Smooth muscle cell (in vitro differentiated cells): Measurements from ENCODE around the gene ARHGAP42. TPM values are rescaled to one million over a fixed set of nuclear protein-coding genes. Genes with fewer than 3 reads are reported as not detected.

Experiments
- DNase-seq: peaks from one replicate; lab custom pipeline; 2025; ENCODE audit not compliant: unreplicated experiment; lab: John Stamatoyannopoulos, UW
- H2AFZ ChIP-seq: fragments of 200-600 bp; sonication (generic); 2 replicates; pipeline ENCODE4 v1.6.0; 2016; ENCODE audit warnings: antibody characterized with exemption, low read depth, mild to moderate bottlenecking
- H3F3A ChIP-seq: fragments of 200-600 bp; sonication (generic); 2 replicates; pipeline ENCODE4 v1.6.0; 2017; ENCODE audit warnings: antibody characterized with exemption, low read depth
- H3K27ac ChIP-seq: fragments of 200-600 bp; sonication (generic); 2 replicates; pipeline ENCODE4 v1.5.1; 2016; ENCODE audit warnings: low read depth, mild to moderate bottlenecking
- H3K27me3 ChIP-seq: fragments of 200-600 bp; sonication (generic); 2 replicates; pipeline ENCODE4 v1.6.1; 2016; ENCODE audit warnings: low read depth, mild to moderate bottlenecking
- H3K36me3 ChIP-seq: fragments of 200-600 bp; sonication (generic); 2 replicates; pipeline ENCODE4 v1.5.1; 2016; ENCODE audit warnings: low read depth
- H3K4me1 ChIP-seq: fragments of 200-600 bp; sonication (generic); 2 replicates; pipeline ENCODE4 v1.5.1; 2016; ENCODE audit warnings: low read depth
- H3K4me2 ChIP-seq: fragments of 200-600 bp; sonication (generic); 2 replicates; pipeline ENCODE4 v1.6.0; 2016; ENCODE audit warnings: mild to moderate bottlenecking
- H3K4me3 ChIP-seq: fragments of 200-600 bp; sonication (generic); 2 replicates; pipeline ENCODE4 v1.5.1; 2016; ENCODE audit warnings: mild to moderate bottlenecking
- H3K79me2 ChIP-seq: fragments of 200-600 bp; sonication (generic); 2 replicates; pipeline ENCODE4 v1.6.0; 2016; ENCODE audit warnings: low read depth, mild to moderate bottlenecking
- H3K9ac ChIP-seq: fragments of 200-600 bp; sonication (generic); 2 replicates; pipeline ENCODE4 v1.6.0; 2016; ENCODE audit warnings: low read depth
- H3K9me3 ChIP-seq: fragments of 200-600 bp; sonication (generic); replicated peaks from 2 replicates; pipeline ENCODE4 v1.5.1; 2016; ENCODE audit warnings: low read depth
- H4K20me1 ChIP-seq: fragments of 200-600 bp; sonication (generic); 2 replicates; pipeline ENCODE4 v1.6.0; 2016; ENCODE audit warnings: low read depth
- WGBS: methylation state at CpG from one replicate; pipeline ENCODE4 v1.1.7; 2016; ENCODE audit warnings: low lambda C conversion rate; 5-methylcytosine and 5-hydroxymethylcytosine counted together
- polyA plus RNA-seq: library from polyadenylated mRNA; unstranded; fragments of >200 nt; fragmentation: Nextera tagmentation; extraction: Ambion mirVana; gene quantifications from 2 replicates; pipeline ENCODE4 v1.2.1, GENCODE V29; 2016
- total RNA-seq: library from RNA; depleted of rRNA; stranded (reverse); fragments of >200 nt; gene quantifications from 2 replicates; pipeline ENCODE4 v1.2.3, GENCODE V29; 2014
- TF ChIP-seq, protein P1 (sequence below): fragments of 200-600 bp; sonication (generic); IDR thresholded peaks from 2 replicates; pipeline ENCODE4 v1.5.1; 2017; ENCODE audit warnings: borderline replicate concordance, mild to moderate bottlenecking, antibody characterized with exemption; ENCODE audit not compliant: insufficient read depth, poor library complexity, severe bottlenecking

ARHGAP42 gene
- total and polyA plus RNA-seq, 2 experiments from 2014 or later: 12.2 to 53.4 TPM

DNA sequence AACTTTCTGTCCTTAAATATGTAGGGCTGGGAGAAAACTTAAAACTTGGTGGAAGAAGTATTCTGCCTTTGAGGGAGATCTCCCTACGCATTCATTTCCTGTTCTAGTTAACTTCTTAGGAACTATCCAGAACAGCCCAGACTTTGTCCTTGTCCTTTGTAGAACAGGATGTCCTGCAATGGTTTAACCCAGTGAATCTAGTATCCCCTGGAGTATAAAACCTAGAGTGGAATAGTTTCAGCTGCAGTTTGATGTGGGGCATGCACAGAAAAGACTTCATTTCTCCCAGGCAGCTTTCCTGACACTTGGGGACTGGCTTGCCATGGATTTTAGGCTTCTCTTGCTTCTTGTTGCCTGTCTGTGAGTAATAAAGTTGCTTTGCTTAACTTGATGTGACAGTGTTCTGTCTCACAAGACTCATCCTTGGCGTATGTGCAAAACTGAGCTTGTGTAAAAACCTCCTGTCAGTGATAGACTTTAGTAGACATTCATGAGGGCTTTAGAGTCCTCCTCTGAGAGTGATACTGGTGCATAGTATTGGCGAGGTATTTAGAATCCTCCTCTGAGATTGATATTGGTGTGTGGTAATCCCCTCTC, 28.2 kb downstream of the ARHGAP42 start:
- peaks cover 8% of the 10 kb centered on the region for H4K20me1 ChIP-seq
- no peak for DNase-seq
- no peak overlapping the region for H3K9ac ChIP-seq
- peaks cover 17% of the 10 kb centered on the region for H3K4me1 ChIP-seq
- H3K79me2 ChIP-seq: peaks cover 85% of the 10 kb centered on the region
- peaks cover 4% of the 10 kb centered on the region for H3F3A ChIP-seq
- no peak overlapping the region for H3K27ac ChIP-seq
- TF ChIP-seq, protein P1, sequence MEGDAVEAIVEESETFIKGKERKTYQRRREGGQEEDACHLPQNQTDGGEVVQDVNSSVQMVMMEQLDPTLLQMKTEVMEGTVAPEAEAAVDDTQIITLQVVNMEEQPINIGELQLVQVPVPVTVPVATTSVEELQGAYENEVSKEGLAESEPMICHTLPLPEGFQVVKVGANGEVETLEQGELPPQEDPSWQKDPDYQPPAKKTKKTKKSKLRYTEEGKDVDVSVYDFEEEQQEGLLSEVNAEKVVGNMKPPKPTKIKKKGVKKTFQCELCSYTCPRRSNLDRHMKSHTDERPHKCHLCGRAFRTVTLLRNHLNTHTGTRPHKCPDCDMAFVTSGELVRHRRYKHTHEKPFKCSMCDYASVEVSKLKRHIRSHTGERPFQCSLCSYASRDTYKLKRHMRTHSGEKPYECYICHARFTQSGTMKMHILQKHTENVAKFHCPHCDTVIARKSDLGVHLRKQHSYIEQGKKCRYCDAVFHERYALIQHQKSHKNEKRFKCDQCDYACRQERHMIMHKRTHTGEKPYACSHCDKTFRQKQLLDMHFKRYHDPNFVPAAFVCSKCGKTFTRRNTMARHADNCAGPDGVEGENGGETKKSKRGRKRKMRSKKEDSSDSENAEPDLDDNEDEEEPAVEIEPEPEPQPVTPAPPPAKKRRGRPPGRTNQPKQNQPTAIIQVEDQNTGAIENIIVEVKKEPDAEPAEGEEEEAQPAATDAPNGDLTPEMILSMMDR: no peak
- no peaks in the 10 kb centered on the region for H3K9me3 ChIP-seq
- 77% methylated on average over 3 of the region's 3 CpGs for WGBS
- no peaks in the 10 kb centered on the region for H3K36me3 ChIP-seq
- H3K4me3 ChIP-seq: no peak overlapping the region
- H3K4me2 ChIP-seq: peak overlapping the region; percentile 8
- no peak overlapping the region for H2AFZ ChIP-seq
- H3K27me3 ChIP-seq: no peaks in the 10 kb centered on the region

DNA sequence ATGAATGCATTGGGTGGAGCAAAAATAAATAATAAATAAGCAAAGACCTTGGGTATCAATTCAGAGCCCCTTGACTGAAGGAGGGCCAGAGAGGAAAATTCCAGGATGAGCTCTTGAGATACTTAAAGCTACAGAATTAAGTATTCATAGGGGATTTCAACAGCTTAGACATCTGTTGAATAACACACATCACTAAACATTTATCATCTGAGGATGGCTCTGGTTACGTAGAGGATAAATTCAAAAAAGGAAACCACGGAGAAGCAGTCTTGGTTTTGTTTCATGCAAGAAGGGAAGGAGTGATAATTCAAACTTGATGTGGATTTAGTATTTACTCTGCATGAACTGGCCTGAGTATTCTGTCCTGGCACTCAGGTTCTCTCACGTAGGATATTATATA, 29.8 kb downstream of the ARHGAP42 start:
- H3K79me2 ChIP-seq: peaks cover 87% of the 10 kb centered on the region
- 35% methylated on average over 3 of the region's 3 CpGs for WGBS
- TF ChIP-seq, protein P1: no peak

DNA sequence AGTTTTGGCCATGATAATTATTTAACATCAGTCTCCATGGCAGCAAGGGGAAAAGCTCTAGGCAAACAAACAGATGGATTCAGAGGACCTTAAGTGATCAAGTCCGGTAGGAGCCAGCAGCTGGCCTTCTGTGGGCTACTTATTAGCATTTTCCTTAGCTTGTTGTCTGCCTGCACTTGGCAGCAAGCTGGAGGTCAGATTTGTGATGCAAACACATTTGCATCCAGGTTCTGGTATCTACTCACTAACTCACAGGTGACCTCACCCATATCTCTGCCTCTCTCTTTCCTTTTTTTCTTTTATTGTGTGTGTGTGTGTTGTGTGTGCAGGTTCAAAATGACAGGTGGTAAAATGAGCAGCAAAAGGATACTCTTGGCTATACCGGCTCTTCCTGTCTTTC, 32.3 kb downstream of the ARHGAP42 start:
- Histone ChIP-seq H3K9ac (peak overlapping the region; percentile 7), H3K9me3 (no peaks in the 10 kb centered on the region), H4K20me1 (peaks cover 13% of the 10 kb centered on the region), H3K79me2 (peaks cover 87% of the 10 kb centered on the region), H3K4me1 (peaks cover 19% of the 10 kb centered on the region), H2AFZ (no peak overlapping the region), H3K27ac (peak overlapping the region; percentile 72), H3K4me3 (no peak overlapping the region), H3F3A (peaks cover 4% of the 10 kb centered on the region), H3K27me3 (no peaks in the 10 kb centered on the region), H3K36me3 (no peaks in the 10 kb centered on the region), H3K4me2 (peak overlapping the region; percentile 53)
- no peak for DNase-seq
- TF ChIP-seq, protein P1: no peak
- 22% methylated on average over 2 of the region's 2 CpGs for WGBS

More for the DNA sequence above, 29.8 kb downstream of the ARHGAP42 start:
- no peaks in the 10 kb centered on the region for H3K27me3 ChIP-seq
- peaks cover 19% of the 10 kb centered on the region for H3K4me1 ChIP-seq
- H3F3A ChIP-seq: peaks cover 4% of the 10 kb centered on the region
- H4K20me1 ChIP-seq: peaks cover 8% of the 10 kb centered on the region
- H3K9me3 ChIP-seq: no peaks in the 10 kb centered on the region
- H3K27ac ChIP-seq: peak overlapping the region; percentile 12
- no peaks in the 10 kb centered on the region for H3K36me3 ChIP-seq
- no peak overlapping the region for H3K4me3 ChIP-seq
- no peak overlapping the region for H3K9ac ChIP-seq
- peak overlapping the region; percentile 16 for H3K4me2 ChIP-seq
- no peak for DNase-seq
- no peak overlapping the region for H2AFZ ChIP-seq

DNA sequence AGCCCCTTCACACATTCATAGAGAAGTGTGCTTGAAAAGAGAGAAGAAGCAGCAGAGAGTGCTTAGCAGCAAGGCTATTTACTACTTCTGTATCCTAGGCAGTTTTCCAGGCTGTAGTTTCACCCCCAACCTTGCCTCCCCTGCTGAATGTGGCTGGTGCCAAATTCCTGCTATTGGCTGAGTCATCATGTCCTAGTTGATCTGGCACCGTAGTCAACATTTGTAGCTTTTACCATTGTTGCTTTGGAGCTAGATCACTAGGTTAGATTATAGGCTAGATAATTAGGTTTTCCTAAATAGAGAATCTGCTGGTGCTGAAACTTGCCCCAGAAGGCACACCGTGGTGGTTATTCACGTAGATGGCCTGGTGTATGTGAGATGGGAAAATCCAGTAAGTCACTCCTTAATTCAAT, 32.7 kb downstream of the ARHGAP42 start:
- Histone ChIP-seq H3K9me3 (no peaks in the 10 kb centered on the region), H3K4me3 (no peak overlapping the region), H2AFZ (no peak overlapping the region), H3K4me1 (peaks cover 19% of the 10 kb centered on the region), H3K9ac (peak overlapping the region; percentile 7), H3K79me2 (peaks cover 88% of the 10 kb centered on the region), H3K4me2 (peak overlapping the region; percentile 53), H4K20me1 (peaks cover 13% of the 10 kb centered on the region), H3K27ac (peak overlapping the region; percentile 72), H3F3A (peaks cover 4% of the 10 kb centered on the region), H3K27me3 (no peaks in the 10 kb centered on the region), H3K36me3 (no peaks in the 10 kb centered on the region)
- TF ChIP-seq, protein P1: no peak
- no peak for DNase-seq
- 17% methylated on average over 3 of the region's 3 CpGs for WGBS
